HCT116 (cell line): Measurements from ENCODE around the gene GJC1. TPM values are rescaled to one million over a fixed set of nuclear protein-coding genes. Genes with fewer than 3 reads are reported as not detected.
A peak's percentile ranks its signal among the peaks of the same experiment; 100 is the strongest.

Experiments used
- ATAC-seq: fragments of 200-7000 bp; cut with Tn5 transposase; 2 replicates; pipeline ENCODE4 v1.9.1; 2020; ENCODE audit warnings: mild to moderate bottlenecking, moderate library complexity
- BruUV-seq: library from RNA; stranded (reverse); fragments of 400-500 nt; replicated peaks from 2 replicates; lab custom pipeline; 2021; lab: Mats Ljungman, UMichigan
- CTCF ChIA-PET: fragments of 300-600 bp; sonication (Branson Sonifier 250); formaldehyde crosslinking; loops from one replicate; lab custom pipeline; 2021; ENCODE audit warnings: antibody characterized with exemption; lab: Charles Lee
- POLR2A ChIA-PET: fragments of 300-600, 350-600 bp; sonication (Branson Sonifier 250); formaldehyde crosslinking; loops from one replicate; lab custom pipeline; 2021; ENCODE audit warnings: antibody characterized with exemption; lab: Charles Lee
- RAD21 ChIA-PET, 2 experiments: fragments of 300-600 bp; sonication (Branson Sonifier 250); formaldehyde crosslinking; loops; one replicate each; lab custom pipeline; 2023; ENCODE audit warnings: low total read pairs in 2 of 2; ENCODE audit not compliant: uncharacterized antibody in 2 of 2, unreplicated experiment in 2 of 2, low non-redundant PET in 1 of 2; lab: Charles Lee
- DNase-seq: peaks from one replicate; pipeline ENCODE4 v3.0.0-alpha.2; 2010; ENCODE audit warnings: low read depth, low spot score
- H2AFZ ChIP-seq: fragments of 200-600 bp; shearing (Covaris generic), sonication (generic); 2 replicates; pipeline ENCODE4 v1.6.1; 2017; ENCODE audit warnings: low read depth, mixed run types, mixed read lengths, antibody characterized with exemption, low read length; ENCODE audit not compliant: poor library complexity, severe bottlenecking
- H3K27ac ChIP-seq: 2 replicates; pipeline ENCODE4 v1.5.1; 2012; ENCODE audit warnings: low read depth, low read length
- H3K27me3 ChIP-seq: fragments of 200-600 bp; sonication (generic); 2 replicates; pipeline ENCODE4 v1.6.1; 2016; ENCODE audit warnings: mixed run types, low read length, mixed read lengths; ENCODE audit not compliant: insufficient read depth
- H3K36me3 ChIP-seq, 2 experiments: fragments of 200-500 bp in 1 of 2; fragments of 200-600 bp in 1 of 2; sonication (Bioruptor generic) in 1 of 2; sonication (generic) in 1 of 2; 2 replicates each; pipeline versions ENCODE4 v1.5.1 to v1.6.1; 2014 to 2016; ENCODE audit warnings: low read length in 2 of 2, inconsistent platforms in 1 of 2, mixed read lengths in 1 of 2, mixed run types in 1 of 2; ENCODE audit not compliant: insufficient read depth in 2 of 2, control insufficient read depth in 1 of 2
- H3K4me1 ChIP-seq, 2 experiments: fragments of 200-600 bp in 1 of 2; sonication (generic) in 1 of 2; 2 replicates each; pipeline versions ENCODE4 v1.5.1 to v1.6.1; 2012 to 2017; ENCODE audit warnings: low read length in 2 of 2, inconsistent platforms in 1 of 2, mild to moderate bottlenecking in 1 of 2, mixed read lengths in 1 of 2, mixed run types in 1 of 2, moderate library complexity in 1 of 2; ENCODE audit not compliant: insufficient read depth in 2 of 2, control insufficient read depth in 1 of 2
- H3K4me2 ChIP-seq: fragments of 200-600 bp; sonication (generic); 2 replicates; pipeline ENCODE4 v1.6.1; 2017; ENCODE audit warnings: mixed run types, low read length, mixed read lengths
- H3K4me3 ChIP-seq, 2 experiments: fragments of 200-600 bp in 1 of 2; sonication (generic) in 1 of 2; replicated peaks in 1 of 2; 2 replicates each; pipeline ENCODE4 v1.5.1; 2011 to 2016; ENCODE audit warnings: low read length in 2 of 2, control low read depth in 1 of 2, low read depth in 1 of 2, mild to moderate bottlenecking in 1 of 2, mixed read lengths in 1 of 2, mixed run types in 1 of 2
- H3K79me2 ChIP-seq: fragments of 200-600 bp; sonication (generic); 2 replicates; pipeline ENCODE4 v1.6.1; 2017; ENCODE audit warnings: mild to moderate bottlenecking, mixed run types, low read length, moderate library complexity, mixed read lengths; ENCODE audit not compliant: insufficient read depth
- H3K9ac ChIP-seq: fragments of 200-600 bp; sonication (generic); 2 replicates; pipeline ENCODE4 v1.6.1; 2016; ENCODE audit warnings: low read length, mixed read lengths
- H3K9me2 ChIP-seq: fragments of 200-600 bp; sonication (generic), shearing (Covaris generic); 2 replicates; pipeline ENCODE4 v1.6.1; 2017; ENCODE audit warnings: mixed run types, mild to moderate bottlenecking, moderate library complexity; ENCODE audit not compliant: insufficient read depth
- H3K9me3 ChIP-seq, 2 experiments: fragments of 200-500 bp in 1 of 2; fragments of 200-600 bp in 1 of 2; sonication (Bioruptor generic) in 1 of 2; sonication (generic) in 1 of 2; 2 replicates each; pipeline ENCODE4 v1.6.1; 2014 to 2017; ENCODE audit warnings: low read length in 2 of 2, mixed read lengths in 2 of 2, inconsistent platforms in 1 of 2, low read depth in 1 of 2, mild to moderate bottlenecking in 1 of 2, mixed run types in 1 of 2, moderate library complexity in 1 of 2; ENCODE audit not compliant: control insufficient read depth in 1 of 2, insufficient read depth in 1 of 2
- H4K20me1 ChIP-seq: fragments of 200-600 bp; sonication (generic), shearing (Covaris generic); 2 replicates; pipeline ENCODE4 v1.6.1; 2017; ENCODE audit warnings: mixed run types, mild to moderate bottlenecking, moderate library complexity; ENCODE audit not compliant: insufficient read depth
- CBX3 ChIP-seq: IDR thresholded peaks from 2 replicates; pipeline ENCODE4 v1.6.1; 2012; ENCODE audit warnings: low read depth
- CEBPB ChIP-seq: IDR thresholded peaks from 2 replicates; pipeline ENCODE4 v1.6.1; 2012; ENCODE audit warnings: low read depth
- CTCF ChIP-seq, 3 experiments: fragments of 200-600 bp in 1 of 3; sonication (generic) in 1 of 3; IDR thresholded peaks in 2 of 3; conservative IDR thresholded peaks in 1 of 3; 2 replicates each; pipeline ENCODE4 v1.5.1; 2012 to 2017; ENCODE audit warnings: low read depth in 2 of 3, low read length in 2 of 3, antibody characterized with exemption in 1 of 3, borderline replicate concordance in 1 of 3, control low read depth in 1 of 3, mild to moderate bottlenecking in 1 of 3, mixed read lengths in 1 of 3, mixed run types in 1 of 3, moderate library complexity in 1 of 3; ENCODE audit not compliant: insufficient read depth in 1 of 3
- EGR1 ChIP-seq: IDR thresholded peaks from 2 replicates; pipeline ENCODE4 v1.6.1; 2012; ENCODE audit warnings: low read depth
- ELF1 ChIP-seq: IDR thresholded peaks from 2 replicates; pipeline ENCODE4 v1.6.1; 2012; ENCODE audit warnings: low read depth, borderline replicate concordance
- EZH2 ChIP-seq: fragments of 200-600 bp; sonication (generic); IDR thresholded peaks from 2 replicates; pipeline ENCODE4 v1.6.1; 2017; ENCODE audit warnings: antibody characterized with exemption, mixed run types
- EZH2phosphoT487 ChIP-seq: fragments of 200-600 bp; IDR thresholded peaks from 2 replicates; pipeline ENCODE4 v1.6.1; 2018; ENCODE audit warnings: antibody characterized with exemption, borderline replicate concordance
- FOSL1 ChIP-seq: IDR thresholded peaks from 2 replicates; pipeline ENCODE4 v1.6.1; 2012; ENCODE audit warnings: low read depth
- JUND ChIP-seq: IDR thresholded peaks from 2 replicates; pipeline ENCODE4 v1.6.1; 2012
- MAX ChIP-seq: IDR thresholded peaks from 2 replicates; pipeline ENCODE4 v1.6.1; 2012
- POLR2A ChIP-seq: IDR thresholded peaks from 2 replicates; pipeline ENCODE4 v1.7.0; 2011; ENCODE audit warnings: borderline replicate concordance; ENCODE audit not compliant: insufficient read depth, insufficient read length; ENCODE audit errors: extremely low read depth
- POLR2AphosphoS5 ChIP-seq: IDR thresholded peaks from 2 replicates; pipeline ENCODE4 v1.6.1; 2011; ENCODE audit warnings: mild to moderate bottlenecking, low read depth, low read length, moderate library complexity
- RAD21 ChIP-seq: IDR thresholded peaks from 2 replicates; pipeline ENCODE4 v1.6.1; 2012; ENCODE audit warnings: low read depth, mild to moderate bottlenecking
- REST ChIP-seq: IDR thresholded peaks from 2 replicates; pipeline ENCODE4 v1.6.1; 2012; ENCODE audit warnings: low read depth
- SIN3A ChIP-seq: IDR thresholded peaks from 2 replicates; pipeline ENCODE4 v1.6.1; 2012; ENCODE audit warnings: low read depth
- SP1 ChIP-seq: IDR thresholded peaks from 2 replicates; pipeline ENCODE4 v1.6.1; 2012; ENCODE audit warnings: low read depth
- TCF7L2 ChIP-seq: IDR thresholded peaks from 2 replicates; pipeline ENCODE4 v1.7.0; 2011; ENCODE audit warnings: borderline replicate concordance, inconsistent platforms; ENCODE audit not compliant: insufficient read depth, insufficient read length; ENCODE audit errors: extremely low read depth
- YY1 ChIP-seq: IDR thresholded peaks from 2 replicates; pipeline ENCODE4 v1.6.1; 2011; ENCODE audit warnings: low read length, low read depth, moderate library complexity, mild to moderate bottlenecking; ENCODE audit not compliant: insufficient replicate concordance; ENCODE audit errors: extremely low read depth
- ZBTB33 ChIP-seq: IDR thresholded peaks from 2 replicates; pipeline ENCODE4 v1.6.1; 2011; ENCODE audit warnings: mild to moderate bottlenecking, low read length, moderate library complexity; ENCODE audit not compliant: insufficient replicate concordance; ENCODE audit errors: extremely low read depth
- ZFX ChIP-seq: fragments of 450-650 bp; IDR thresholded peaks from 2 replicates; pipeline ENCODE4 v1.6.1; 2017
- intact Hi-C: fragments of 100-400 bp; cut with micrococcal nuclease; formaldehyde crosslinking; loops from 2 replicates; pipeline ENCODE4 v1.10.0; 2022
- total RNA-seq: library from RNA; stranded (reverse); gene quantifications from one replicate; pipeline ENCODE4 v1.2.1, GENCODE V29; 2021; ENCODE audit not compliant: unreplicated experiment

GJC1 gene
- total RNA-seq, 1 experiment from 2014 or later: 62.4 TPM

- no peak for TF ChIP-seq ZBTB33
- TF ChIP-seq CEBPB: no peak
- TF ChIP-seq ZFX: no peak
- TF ChIP-seq EGR1: no peak
- no peak for TF ChIP-seq RAD21
- TF ChIP-seq EZH2phosphoT487: no peak
- TF ChIP-seq SIN3A: no peak
- no peak for TF ChIP-seq JUND
- no peak for TF ChIP-seq CTCF (IDR thresholded peaks at IDR 0.05 in 2 of 3, conservative IDR thresholded peaks at IDR 0.05 in 1 of 3; ENCODE audit: borderline replicate concordance in 1 of 3, insufficient read depth in 1 of 3, low read depth in 2 of 3, low read length in 2 of 3)
- TF ChIP-seq MAX: no peak
- TF ChIP-seq POLR2AphosphoS5: no peak
- TF ChIP-seq REST: no peak
- TF ChIP-seq TCF7L2: no peak
- no peak for TF ChIP-seq YY1
- no peak for TF ChIP-seq SP1
- no peak for TF ChIP-seq POLR2A
- TF ChIP-seq CBX3: no peak
- no peak for TF ChIP-seq ELF1
- no peak for TF ChIP-seq EZH2
- TF ChIP-seq FOSL1: no peak
- H3K27ac ChIP-seq: no peak overlapping the region
- peaks cover 23 to 38% of the 10 kb centered on the region in 2 experiments for H3K36me3 ChIP-seq
- no peak overlapping the region for H2AFZ ChIP-seq
- H3K27me3 ChIP-seq: no peaks in the 10 kb centered on the region
- CTCF ChIA-PET: no interaction called here
- TSS peak; percentile 18 for BruUV-seq
- RAD21 ChIA-PET: no interaction called here
- no peak for DNase-seq
- ATAC-seq: no peak
- no peak overlapping the region for H3K9ac ChIP-seq
- no peaks in the 10 kb centered on the region for H3K9me2 ChIP-seq
- intact Hi-C loops: no loop called here
- no peak overlapping the region for H3K4me3 ChIP-seq
- no peaks in the 10 kb centered on the region for H3K9me3 ChIP-seq
- H4K20me1 ChIP-seq: no peaks in the 10 kb centered on the region
- no peaks in the 10 kb centered on the region for H3K79me2 ChIP-seq
- POLR2A ChIA-PET: no interaction called here
- no peak overlapping the region for H3K4me2 ChIP-seq
- peaks cover 0 to 6% of the 10 kb centered on the region in 2 experiments; a peak in 1 of 4 replicates for H3K4me1 ChIP-seq
These were observed 20.5 kb upstream of the GJC1 start for GRCh38 chr17:44850612-44851011.
